CD4-positive, alpha-beta T cell treated with Interleukin-6 at 100 ng/mL for 8 hours (primary cell): ENCODE data around the gene CPXM2.

ENCODE experiments used
- DNase-seq: peaks from one replicate; pipeline ENCODE4 v3.0.0-alpha.2; 2020; ENCODE audit warnings: mixed read lengths, low spot score

CPXM2 gene

GRCh38 chr10:123870260-123870659, 21.3 kb downstream of the CPXM2 start:
- DNase-seq = no peak

GRCh38 chr10:123869020-123869414, 22.6 kb downstream of the CPXM2 start:
- no peak for DNase-seq

DNA sequence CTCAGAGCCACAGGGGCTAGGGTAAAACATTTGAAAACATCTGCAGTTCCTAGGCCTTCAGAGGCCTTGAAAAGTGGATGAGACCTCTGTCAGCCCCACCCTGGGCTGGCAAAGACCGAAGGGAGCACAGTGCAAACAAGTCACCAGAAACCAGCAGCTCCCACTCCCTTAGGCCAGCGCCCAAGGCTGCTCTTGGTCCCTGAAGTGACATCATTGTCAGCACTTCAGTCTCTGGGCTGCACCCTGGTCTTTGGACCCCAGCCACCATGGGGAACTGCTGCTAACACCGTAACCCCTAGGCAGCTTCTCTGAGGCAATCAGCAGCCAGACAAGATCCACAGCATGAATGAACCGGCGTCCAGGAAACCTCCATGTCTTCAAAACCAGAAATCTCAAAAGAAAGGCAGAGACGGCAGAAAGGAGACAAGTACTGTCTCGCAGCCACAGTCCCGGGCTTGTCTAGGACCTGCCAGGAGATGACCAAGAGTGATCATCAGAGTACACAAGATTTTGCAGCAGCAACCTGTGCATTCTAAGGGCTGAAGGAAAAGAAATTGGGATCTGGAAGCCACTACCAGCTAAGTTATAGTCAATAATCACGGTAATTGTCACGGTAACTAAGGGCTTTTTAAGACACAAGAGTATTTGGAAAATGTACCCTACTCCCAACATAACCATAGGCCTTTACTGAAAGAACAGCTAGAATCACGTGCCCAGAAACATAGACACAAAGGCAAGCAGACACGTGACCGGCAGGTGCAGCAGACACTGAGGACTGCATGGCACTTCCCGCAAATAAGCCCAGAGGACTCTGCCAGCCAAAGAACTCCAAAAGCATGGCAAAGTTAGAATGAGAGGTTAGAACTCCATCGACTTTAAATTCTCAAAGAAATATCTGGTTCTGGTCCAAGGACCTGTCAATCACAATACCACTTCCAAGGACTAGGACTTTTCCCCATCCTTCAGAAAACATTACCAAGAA, 23.3 kb downstream of the CPXM2 start:
- DNase-seq = no peak

GRCh38 chr10:123865880-123866279, 25.7 kb downstream of the CPXM2 start:
- DNase-seq = no peak

GRCh38 chr10:123865350-123865749, 26.3 kb downstream of the CPXM2 start:
- DNase-seq = no peak

GRCh38 chr10:123864923-123865322, 26.7 kb downstream of the CPXM2 start:
- no peak for DNase-seq

DNA sequence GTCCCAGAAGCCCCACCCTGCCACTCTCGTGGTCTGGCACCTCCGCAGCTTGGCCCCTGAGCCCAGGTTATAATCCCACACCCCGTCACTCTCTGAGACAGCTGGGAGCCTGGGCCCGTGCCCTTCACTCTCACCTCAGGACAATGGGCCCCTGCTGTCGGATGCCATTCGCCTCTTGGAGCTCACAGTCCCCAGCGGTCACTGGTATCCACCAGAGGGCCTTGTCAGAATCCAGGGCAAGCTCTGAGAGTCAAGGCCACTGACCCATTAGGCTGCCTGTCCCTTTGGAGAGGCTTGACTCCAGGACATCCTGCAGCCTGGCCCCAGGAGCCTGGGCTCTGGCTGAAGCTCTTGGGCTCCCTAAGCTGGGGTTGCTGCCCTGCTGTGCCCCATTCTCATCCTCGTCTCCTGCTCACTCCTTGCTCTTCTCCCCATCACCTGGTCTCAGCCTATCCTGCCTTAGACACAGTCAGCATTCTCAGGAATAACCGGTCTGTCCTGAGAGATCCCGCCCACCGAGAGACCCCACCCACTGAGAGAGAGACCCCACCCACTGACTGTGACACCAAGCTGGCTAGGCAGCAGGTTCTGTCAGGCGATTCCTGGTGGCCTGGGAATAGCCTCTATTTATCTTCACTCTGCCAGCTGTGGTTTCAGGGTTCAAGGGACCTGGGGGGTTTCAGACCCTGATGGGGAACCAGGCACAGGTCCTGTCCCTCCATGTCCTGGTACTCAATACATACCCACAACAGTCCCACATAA, 27.7 kb downstream of the CPXM2 start:
- no peak for DNase-seq

- DNase-seq = no peak
These were observed 28.4 kb downstream of the CPXM2 start for GRCh38 chr10:123863183-123863575.

DNA sequence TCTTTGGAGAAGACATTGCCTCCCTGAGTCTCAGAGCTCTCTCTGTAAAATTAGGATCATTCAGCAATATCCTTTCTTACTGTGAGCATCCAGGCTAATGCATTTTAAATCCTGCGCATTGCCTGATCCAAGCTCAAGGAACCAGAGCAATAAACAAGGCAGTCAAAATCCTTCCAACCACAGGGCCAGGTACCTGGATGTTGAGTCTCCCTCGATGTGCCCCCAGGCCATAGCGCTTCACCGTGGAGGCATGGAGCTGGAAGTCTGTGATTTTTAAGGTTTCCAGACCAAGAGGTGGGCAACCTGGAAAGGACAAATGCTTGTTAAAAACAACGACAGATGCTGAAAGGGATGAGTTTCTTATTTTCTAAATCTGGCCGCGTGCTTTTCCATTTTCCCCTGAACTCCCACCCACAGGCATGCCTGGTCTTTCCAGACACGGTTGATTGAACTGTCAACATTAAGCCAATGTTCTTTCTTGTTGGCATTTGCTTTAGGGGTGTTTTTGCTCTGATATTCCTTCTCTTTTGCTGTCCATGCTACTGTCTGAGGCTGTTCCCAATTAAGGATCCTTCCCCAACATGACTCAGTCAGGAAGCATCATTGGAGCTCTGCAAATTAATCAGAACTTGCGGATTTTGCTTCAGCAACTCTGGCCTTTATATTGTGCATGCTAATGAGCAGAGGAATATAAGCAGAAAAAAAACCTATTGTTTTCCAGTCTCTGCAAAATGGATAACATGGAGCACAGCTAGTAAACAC, 29.0 kb downstream of the CPXM2 start:
- no peak for DNase-seq

DNA sequence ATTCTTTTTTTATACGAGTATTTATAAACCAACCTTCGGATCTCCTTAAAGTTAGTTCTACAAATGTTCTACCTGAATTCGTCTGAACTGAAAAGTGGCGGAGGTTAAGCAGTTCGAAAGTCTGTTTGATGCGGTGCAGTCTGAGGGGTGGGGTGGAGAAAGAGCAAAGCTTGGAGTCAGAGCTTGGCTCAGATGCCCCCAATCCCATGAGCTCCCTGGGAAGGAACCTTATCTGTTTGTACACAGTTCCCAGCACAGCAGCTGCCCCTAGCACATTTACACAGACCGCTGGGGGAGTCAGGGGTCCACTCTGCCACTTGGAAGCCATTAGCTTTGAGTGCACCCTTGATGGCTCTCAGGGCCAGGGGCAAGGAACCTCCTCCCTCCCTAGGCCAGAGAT, 30.8 kb downstream of the CPXM2 start:
- no peak for DNase-seq

DNA sequence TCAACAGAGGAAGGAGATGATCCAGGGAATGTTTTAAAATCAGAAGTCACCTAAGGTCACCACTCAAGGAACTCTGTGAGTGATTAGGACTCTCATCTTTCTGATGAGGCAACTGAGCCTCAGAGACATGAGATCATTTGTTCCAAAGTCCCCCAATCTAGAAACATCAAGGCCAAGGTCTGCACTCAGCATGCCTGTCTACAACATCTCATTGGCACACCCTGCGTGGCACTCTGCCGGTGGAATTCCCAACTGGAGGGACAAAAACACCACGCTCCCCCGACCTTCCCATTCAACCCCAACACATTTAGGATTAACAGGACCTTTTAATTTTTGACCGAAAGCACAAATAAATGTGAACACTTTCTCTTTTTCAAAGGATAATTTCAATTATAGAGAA, 31.4 kb downstream of the CPXM2 start:
- no peak for DNase-seq

GRCh38 chr10:123859653-123860050, 32.0 kb downstream of the CPXM2 start:
- no peak for DNase-seq

DNA sequence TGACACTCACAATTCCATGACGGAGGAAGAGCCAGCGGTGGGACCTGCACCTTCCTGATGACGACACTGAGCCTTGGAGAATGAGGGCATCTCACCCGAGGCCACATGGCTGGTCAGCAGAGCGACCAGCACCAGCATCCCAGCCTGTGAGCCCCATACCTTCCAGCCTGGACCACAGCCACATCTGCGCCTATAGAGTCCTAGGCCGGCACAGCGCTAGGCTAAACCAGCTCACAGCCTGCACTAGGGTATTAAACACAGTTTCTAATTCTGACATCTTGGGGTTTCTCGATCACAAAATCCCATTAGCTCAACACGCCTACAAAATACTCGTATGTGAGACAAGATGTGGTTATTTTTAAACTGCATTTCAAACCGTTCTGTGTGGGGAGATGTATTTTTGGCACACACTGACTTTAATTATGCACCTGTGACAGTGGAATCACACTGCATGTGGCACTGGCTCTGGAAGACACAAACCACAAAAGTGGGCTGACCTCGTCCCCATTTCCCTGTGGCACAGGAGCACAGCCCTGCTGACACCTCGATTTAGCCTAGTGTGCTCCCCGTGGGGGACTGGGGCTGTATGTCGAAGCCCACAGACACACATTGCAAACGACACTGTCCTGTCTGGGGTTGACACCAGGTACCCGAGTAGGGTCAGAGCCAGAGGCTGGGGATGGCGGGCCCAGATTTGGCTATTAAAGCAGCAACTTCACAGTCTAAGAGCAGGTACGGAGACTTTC, 32.5 kb downstream of the CPXM2 start:
- no peak for DNase-seq

- no peak for DNase-seq
These were observed 33.4 kb downstream of the CPXM2 start for GRCh38 chr10:123858077-123858681.

DNA sequence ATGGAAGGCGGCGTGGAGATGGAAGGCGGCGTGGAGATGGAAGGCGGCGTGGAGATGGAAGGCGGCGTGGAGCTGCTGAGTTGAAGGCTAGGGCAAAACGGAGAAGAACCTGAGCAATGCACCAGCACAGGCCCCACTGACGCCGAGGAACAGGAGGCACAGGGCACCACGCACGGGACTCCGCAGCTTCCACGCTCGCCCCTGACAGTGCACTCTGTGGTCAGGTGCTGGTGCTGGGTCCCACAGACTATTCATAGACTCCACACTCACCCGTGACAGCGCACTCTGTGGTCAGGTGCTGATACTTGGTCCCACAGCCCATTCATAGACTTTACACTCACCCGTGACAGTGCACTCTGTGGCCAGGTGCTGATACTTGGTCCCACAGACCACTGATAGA, 34.0 kb downstream of the CPXM2 start:
- no peak for DNase-seq

- DNase-seq = no peak
These were observed 36.5 kb downstream of the CPXM2 start for GRCh38 chr10:123855008-123855684.

DNA sequence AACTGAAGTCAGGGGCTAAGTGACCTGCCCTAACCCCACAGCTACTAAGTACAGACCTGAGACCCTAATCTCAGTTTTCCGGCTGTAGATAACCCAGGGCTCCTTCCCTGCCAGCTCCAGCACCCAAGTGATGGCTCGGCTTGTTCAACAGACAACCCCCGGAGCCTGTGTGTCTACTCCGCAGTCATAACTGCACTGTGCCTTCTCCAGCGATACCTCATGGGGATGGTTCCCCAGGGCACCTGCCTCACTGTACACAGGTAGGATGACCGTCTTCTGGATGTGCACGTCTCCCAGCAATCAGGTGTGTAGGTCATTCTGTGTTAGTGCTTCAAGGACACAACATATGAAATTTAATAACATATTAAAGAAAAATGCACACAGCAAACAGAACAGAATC, 37.1 kb downstream of the CPXM2 start:
- no peak for DNase-seq

DNA sequence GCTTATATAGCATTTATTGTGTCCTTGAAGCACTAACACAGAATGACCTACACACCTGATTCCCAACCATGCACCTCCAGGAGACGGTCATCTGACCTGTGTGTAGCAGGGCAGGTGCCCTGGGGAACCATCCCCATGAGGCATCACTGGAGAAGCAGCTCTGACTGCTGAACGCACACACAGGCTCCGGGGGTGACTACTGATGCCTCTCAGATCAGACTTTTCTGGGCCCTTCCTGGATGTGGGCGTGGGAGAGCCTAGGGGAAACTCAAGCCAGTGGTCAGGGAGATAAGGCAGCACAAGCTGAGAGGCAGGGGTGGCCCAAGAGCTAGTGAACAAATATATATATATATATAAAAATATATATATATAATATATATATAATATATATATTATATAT, 37.6 kb downstream of the CPXM2 start:
- no peak for DNase-seq

- DNase-seq = no peak
These were observed 39.1 kb downstream of the CPXM2 start for GRCh38 chr10:123852411-123852951.
